OCI-LY7 (cell line): Measurements from ENCODE around the gene LRRC63. TPM values are rescaled to one million over a fixed set of nuclear protein-coding genes. Genes with fewer than 3 reads are reported as not detected.
A peak's percentile ranks its signal among the peaks of the same experiment; 100 is the strongest.

Source experiments
- BruUV-seq: library from RNA; stranded (reverse); fragments of 400-500 nt; replicated peaks from 2 replicates; lab custom pipeline; 2021; lab: Mats Ljungman, UMichigan
- CTCF ChIA-PET: fragments of 300-600 bp; sonication (Branson Sonifier 250); formaldehyde crosslinking; loops from one replicate; lab custom pipeline; 2022; ENCODE audit warnings: antibody characterized with exemption; ENCODE audit not compliant: unreplicated experiment; lab: Charles Lee
- POLR2A ChIA-PET: fragments of 300-600 bp; sonication (Branson Sonifier 250); formaldehyde crosslinking; loops from one replicate; lab custom pipeline; 2022; ENCODE audit warnings: antibody characterized with exemption; lab: Charles Lee
- DNase-seq: peaks from one replicate; pipeline ENCODE4 v3.0.0-alpha.2; 2015; ENCODE audit warnings: low spot score
- H2AFZ ChIP-seq: fragments of 200-600 bp; sonication (generic), shearing (Covaris generic); 2 replicates; pipeline ENCODE4 v1.6.1; 2014; ENCODE audit warnings: mild to moderate bottlenecking, antibody characterized with exemption, low read length, moderate library complexity
- H3K27ac ChIP-seq: fragments of 200-600 bp; sonication (generic); 2 replicates; pipeline ENCODE4 v1.5.1; 2014; ENCODE audit warnings: mixed run types, low read depth, mild to moderate bottlenecking, moderate library complexity, low read length, inconsistent platforms; ENCODE audit not compliant: poor library complexity, severe bottlenecking
- H3K36me3 ChIP-seq: fragments of 200-600 bp; sonication (generic); 2 replicates; pipeline ENCODE4 v1.6.1; 2014; ENCODE audit warnings: mild to moderate bottlenecking, antibody characterized with exemption, low read length, moderate library complexity, mixed read lengths; ENCODE audit not compliant: insufficient read depth
- H3K4me1 ChIP-seq: fragments of 200-600 bp; sonication (generic); 2 replicates; pipeline ENCODE4 v1.5.1; 2014; ENCODE audit warnings: mild to moderate bottlenecking, low read length; ENCODE audit not compliant: insufficient read depth, poor library complexity, severe bottlenecking
- H3K4me2 ChIP-seq: fragments of 200-600 bp; sonication (generic); 2 replicates; pipeline ENCODE4 v1.6.1; 2014; ENCODE audit warnings: mild to moderate bottlenecking, low read length
- H3K4me3 ChIP-seq: fragments of 200-600 bp; sonication (generic); 2 replicates; pipeline ENCODE4 v1.5.1; 2014; ENCODE audit warnings: mild to moderate bottlenecking, low read depth, low read length; ENCODE audit not compliant: poor library complexity, severe bottlenecking
- H3K79me2 ChIP-seq: fragments of 200-600 bp; sonication (generic); 2 replicates; pipeline ENCODE4 v1.6.1; 2016; ENCODE audit warnings: low read depth, mild to moderate bottlenecking, low read length, moderate library complexity, mixed read lengths; ENCODE audit not compliant: insufficient read depth
- H3K9me2 ChIP-seq: fragments of 200-600 bp; sonication (generic); 2 replicates; pipeline ENCODE4 v1.6.1; 2016; ENCODE audit warnings: mild to moderate bottlenecking, low read length, mixed read lengths; ENCODE audit not compliant: insufficient read depth
- H3K9me3 ChIP-seq: fragments of 200-600 bp; sonication (generic); 2 replicates; pipeline ENCODE4 v1.6.1; 2014; ENCODE audit warnings: mild to moderate bottlenecking, mixed run types, low read length, mixed read lengths
- H4K20me1 ChIP-seq: fragments of 200-600 bp; sonication (generic); 2 replicates; pipeline ENCODE4 v1.6.1; 2014; ENCODE audit warnings: mild to moderate bottlenecking, antibody characterized with exemption, low read length, moderate library complexity, mixed read lengths; ENCODE audit not compliant: insufficient read depth
- CTCF ChIP-seq: fragments of 200-600 bp; sonication (generic); conservative IDR thresholded peaks from 2 replicates; pipeline ENCODE4 v1.5.1; 2014; ENCODE audit warnings: mild to moderate bottlenecking, antibody characterized with exemption, low read length, moderate library complexity, mixed read lengths
- EZH2phosphoT487 ChIP-seq: fragments of 200-600 bp; sonication (generic); IDR thresholded peaks from 2 replicates; pipeline ENCODE4 v1.6.1; 2018; ENCODE audit warnings: low read depth, borderline replicate concordance, mild to moderate bottlenecking, mixed run types, antibody characterized with exemption, low read length, moderate library complexity, mixed read lengths
- intact Hi-C: fragments of 100-400 bp; cut with micrococcal nuclease; formaldehyde crosslinking; loops from one replicate; pipeline ENCODE4 v1.10.0; 2022; ENCODE audit not compliant: unreplicated experiment
- total RNA-seq, 2 experiments: library from RNA; depleted of rRNA in 1 of 2; stranded (reverse); fragments of >200 nt in 1 of 2; shearing (Covaris generic) in 1 of 2; gene quantifications; 2 replicates each; pipeline ENCODE4 v1.2.3, GENCODE V29; 2014 to 2022

LRRC63 gene
- total RNA-seq, 2 experiments from 2014 or later: not detected

DNA sequence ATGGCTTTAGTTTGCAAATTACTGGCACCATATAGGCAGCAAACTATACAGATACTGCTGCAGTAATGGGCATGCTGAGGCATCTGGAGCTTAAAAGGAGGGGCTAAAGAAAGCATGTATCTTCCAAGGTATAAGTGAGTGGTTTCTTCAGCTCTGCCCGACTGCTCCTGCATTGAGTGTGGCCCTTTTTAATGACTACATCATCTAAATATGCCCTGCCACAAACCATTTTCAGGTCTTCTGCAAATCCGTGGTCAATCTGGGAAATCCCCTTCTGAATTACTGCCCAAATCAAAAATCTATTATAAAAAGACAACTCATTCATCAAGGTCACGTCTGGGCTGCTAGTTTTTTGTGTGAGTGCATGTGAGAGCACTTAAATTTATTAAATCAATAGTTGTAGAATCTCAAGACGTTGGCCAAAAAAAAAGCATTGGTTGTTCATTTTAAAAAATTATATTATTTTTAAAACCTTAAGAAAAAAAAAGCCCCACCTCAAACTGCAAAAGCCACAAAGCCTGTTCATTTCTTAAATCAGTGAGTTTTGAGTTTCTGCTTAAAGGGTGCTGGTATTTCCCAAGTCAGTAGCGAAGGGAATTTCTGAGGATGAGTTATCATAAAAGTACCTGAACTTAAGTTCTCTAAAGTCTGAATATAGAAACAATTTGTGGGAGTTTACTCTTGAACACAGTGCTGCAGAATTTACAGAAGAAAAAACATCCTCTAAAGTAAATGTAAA, 46.1 kb upstream of the LRRC63 start:
- peak; percentile 51 for DNase-seq
- peaks cover 91% of the 10 kb centered on the region for H3K79me2 ChIP-seq
- TF ChIP-seq CTCF: no peak
- TF ChIP-seq EZH2phosphoT487: no peak
- no peak overlapping the region for H2AFZ ChIP-seq
- H3K4me3 ChIP-seq: peak overlapping the region; percentile 38
- peaks cover 82% of the 10 kb centered on the region for H3K36me3 ChIP-seq
- peaks cover 56% of the 10 kb centered on the region for H4K20me1 ChIP-seq
- ChIA-PET CTCF (no interaction called here), POLR2A (interaction anchor here (0.6 to 4.5 kb wide), 3 partner anchors 13 to 235 kb away, joined by 3 to 30 read pairs (median 3); no protein-coding TSS in a partner anchor)
- peak overlapping the region; percentile 89 for H3K4me2 ChIP-seq
- H3K27ac ChIP-seq: peak overlapping the region; percentile 56
- no peaks in the 10 kb centered on the region for H3K9me2 ChIP-seq
- intact Hi-C loops: loop anchor here (2.0 kb wide), 1 partner anchor 15 kb away; no protein-coding TSS in a partner anchor
- peaks cover 77% of the 10 kb centered on the region for H3K4me1 ChIP-seq
- BruUV-seq: TSS peak; percentile 0
- peaks cover 13% of the 10 kb centered on the region; the same call in 1 of the 2 replicates for H3K9me3 ChIP-seq

GRCh38 chr13:46166224-46166584, 45.5 kb upstream of the LRRC63 start:
- CTCF ChIA-PET: no interaction called here
- TF ChIP-seq CTCF (no peak), EZH2phosphoT487 (no peak)
- H4K20me1 ChIP-seq: peaks cover 61% of the 10 kb centered on the region
- H3K4me1 ChIP-seq: peaks cover 77% of the 10 kb centered on the region
- H3K4me2 ChIP-seq: peak overlapping the region; percentile 89
- peak overlapping the region; percentile 56 for H3K27ac ChIP-seq
- POLR2A ChIA-PET: interaction anchor here (2.6 to 4.5 kb wide), 2 partner anchors 10 to 13 kb away, joined by 18 to 30 read pairs; no protein-coding TSS in a partner anchor
- no peaks in the 10 kb centered on the region for H3K9me2 ChIP-seq
- no TSS peak for BruUV-seq
- DNase-seq: no peak
- H3K9me3 ChIP-seq: peaks cover 13% of the 10 kb centered on the region; the same call in 1 of the 2 replicates
- no peak overlapping the region for H2AFZ ChIP-seq
- H3K4me3 ChIP-seq: peak overlapping the region; percentile 38
- peaks cover 83% of the 10 kb centered on the region for H3K36me3 ChIP-seq
- intact Hi-C loops: loop anchor here (2.0 kb wide), 1 partner anchor 15 kb away; no protein-coding TSS in a partner anchor
- peaks cover 91% of the 10 kb centered on the region for H3K79me2 ChIP-seq
